COLO829 (cell line): ENCODE measurements around the gene IL1RAP.

Experiments
- DNase-seq: peaks from one replicate; pipeline ENCODE4 v3.0.0; 2012; ENCODE audit warnings: low spot score

The IL1RAP gene

GRCh38 chr3:190542846-190543245 is 29.0 kb downstream of the IL1RAP start:
- no peak for DNase-seq

GRCh38 chr3:190543671-190544070 is 29.8 kb downstream of the IL1RAP start:
- no peak for DNase-seq

DNA sequence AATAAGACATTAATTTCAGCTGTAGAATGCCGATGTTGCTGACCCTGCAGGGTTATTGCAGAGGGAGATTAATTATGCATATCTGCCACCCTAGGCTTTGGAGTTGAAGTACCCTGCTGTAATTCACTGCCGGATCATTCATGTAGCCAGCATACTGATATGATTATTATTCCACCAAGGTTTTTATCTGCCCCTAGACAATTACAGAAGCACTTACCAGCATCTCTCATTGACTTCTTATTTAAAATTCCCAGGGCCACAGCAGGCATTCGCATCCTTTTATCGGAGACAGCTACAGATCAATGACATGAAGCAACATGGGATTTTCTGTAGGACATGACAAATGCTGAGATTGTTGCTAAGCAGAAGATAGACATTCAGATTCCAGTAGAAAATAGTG is 31.3 kb downstream of the IL1RAP start:
- DNase-seq = no peak

- DNase-seq = no peak
These were observed 33.1 kb downstream of the IL1RAP start for GRCh38 chr3:190546881-190547510.

GRCh38 chr3:190548031-190548656 is 34.3 kb downstream of the IL1RAP start:
- no peak for DNase-seq

- no peak for DNase-seq
These were observed 38.1 kb downstream of the IL1RAP start for GRCh38 chr3:190552021-190552420.

DNA sequence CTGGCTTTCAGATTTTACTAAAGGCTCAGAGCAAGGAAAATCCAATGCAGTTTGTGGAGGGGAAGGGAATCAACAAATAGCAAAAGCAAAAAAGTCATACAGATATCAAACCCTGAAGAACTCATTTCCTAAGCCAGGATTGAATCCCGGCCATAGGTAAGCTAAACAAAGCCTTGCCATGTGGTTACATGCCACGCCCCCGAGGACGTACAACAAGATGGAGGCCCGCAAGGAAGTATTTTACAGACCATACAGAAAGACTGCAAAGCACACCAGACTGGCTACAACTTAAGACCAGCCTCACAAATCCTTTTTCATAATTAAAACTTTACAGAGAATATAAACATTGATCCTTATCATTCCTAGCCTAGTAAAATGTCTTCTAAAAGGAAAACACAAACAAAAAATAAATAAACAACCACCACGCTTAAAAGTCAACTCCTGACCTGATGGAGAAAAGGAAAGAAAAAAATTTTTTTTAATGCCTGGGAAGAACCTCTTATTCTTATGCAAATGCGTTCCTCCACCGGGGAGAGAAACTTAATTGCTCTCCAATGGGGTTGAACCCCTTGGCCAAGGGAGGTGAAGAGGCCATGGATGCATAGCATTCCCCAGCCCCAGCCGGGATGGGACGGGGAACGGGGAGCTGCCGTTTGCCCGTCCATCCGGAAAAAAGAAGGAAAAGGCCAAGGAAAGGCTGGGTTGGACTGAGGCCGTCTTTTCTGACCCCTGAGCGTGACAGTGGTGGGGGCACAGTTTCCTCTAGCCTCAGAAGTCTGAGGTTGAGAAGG is 39.3 kb downstream of the IL1RAP start:
- DNase-seq = no peak

DNA sequence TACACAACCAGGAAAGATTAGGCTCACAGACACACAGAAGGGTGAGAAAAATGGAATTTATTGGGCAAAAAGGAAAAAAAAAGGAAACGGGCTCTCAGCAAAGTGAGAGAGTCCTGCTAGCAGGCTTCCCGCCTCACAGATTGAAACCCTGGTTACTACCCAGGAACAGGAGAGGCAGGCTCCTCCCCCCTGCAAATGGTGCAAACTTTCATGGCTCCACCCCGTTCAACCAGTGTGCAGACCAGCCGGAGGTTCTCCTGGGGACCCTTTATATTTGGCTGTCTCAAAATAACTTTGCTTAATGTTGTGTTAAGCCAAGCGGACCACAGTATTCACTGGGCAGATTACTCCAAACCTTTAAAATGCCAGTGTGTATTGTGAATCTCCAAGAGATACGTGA is 40.3 kb downstream of the IL1RAP start:
- DNase-seq = no peak

GRCh38 chr3:190556351-190556750 is 42.5 kb downstream of the IL1RAP start:
- no peak for DNase-seq

DNA sequence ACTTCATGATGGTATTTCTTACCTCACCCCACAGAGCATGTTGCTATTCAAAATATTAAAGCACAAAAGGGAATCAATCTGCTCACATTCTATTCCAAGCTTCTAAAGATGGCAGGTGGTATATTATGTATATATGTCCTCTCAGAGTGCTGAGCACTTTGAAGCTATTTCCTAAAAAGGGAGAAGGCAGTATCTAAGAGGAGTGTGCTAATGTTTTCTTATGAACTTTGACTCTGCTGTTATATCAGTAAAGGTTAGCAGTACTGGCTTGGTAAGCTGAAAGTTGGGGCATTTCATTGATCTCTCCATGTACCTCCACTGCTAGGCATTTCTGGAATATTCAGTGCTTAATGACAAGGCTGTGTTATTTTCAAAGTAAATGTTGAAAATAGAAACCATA is 43.4 kb downstream of the IL1RAP start:
- no peak for DNase-seq

DNA sequence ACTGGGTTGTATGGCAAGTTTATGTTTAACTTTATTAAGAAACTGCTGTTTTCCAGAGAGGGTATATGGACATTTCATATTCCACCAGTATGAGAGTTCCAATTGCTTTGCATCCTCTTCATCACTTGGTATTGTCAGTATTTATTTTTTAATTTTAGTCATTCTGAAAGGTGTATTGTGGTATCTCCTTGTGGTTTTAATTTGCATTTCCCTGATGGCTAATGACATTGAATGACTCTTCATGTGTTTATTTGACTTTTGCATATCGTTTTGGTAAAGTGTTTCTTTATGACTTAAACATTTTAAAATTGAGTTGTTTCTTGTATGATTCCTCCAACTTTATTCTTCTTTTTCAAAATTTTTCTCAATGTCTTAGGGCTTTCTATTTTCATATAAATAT is 44.4 kb downstream of the IL1RAP start:
- no peak for DNase-seq

- DNase-seq = no peak
These were observed 44.9 kb downstream of the IL1RAP start for GRCh38 chr3:190558796-190559195.

DNA sequence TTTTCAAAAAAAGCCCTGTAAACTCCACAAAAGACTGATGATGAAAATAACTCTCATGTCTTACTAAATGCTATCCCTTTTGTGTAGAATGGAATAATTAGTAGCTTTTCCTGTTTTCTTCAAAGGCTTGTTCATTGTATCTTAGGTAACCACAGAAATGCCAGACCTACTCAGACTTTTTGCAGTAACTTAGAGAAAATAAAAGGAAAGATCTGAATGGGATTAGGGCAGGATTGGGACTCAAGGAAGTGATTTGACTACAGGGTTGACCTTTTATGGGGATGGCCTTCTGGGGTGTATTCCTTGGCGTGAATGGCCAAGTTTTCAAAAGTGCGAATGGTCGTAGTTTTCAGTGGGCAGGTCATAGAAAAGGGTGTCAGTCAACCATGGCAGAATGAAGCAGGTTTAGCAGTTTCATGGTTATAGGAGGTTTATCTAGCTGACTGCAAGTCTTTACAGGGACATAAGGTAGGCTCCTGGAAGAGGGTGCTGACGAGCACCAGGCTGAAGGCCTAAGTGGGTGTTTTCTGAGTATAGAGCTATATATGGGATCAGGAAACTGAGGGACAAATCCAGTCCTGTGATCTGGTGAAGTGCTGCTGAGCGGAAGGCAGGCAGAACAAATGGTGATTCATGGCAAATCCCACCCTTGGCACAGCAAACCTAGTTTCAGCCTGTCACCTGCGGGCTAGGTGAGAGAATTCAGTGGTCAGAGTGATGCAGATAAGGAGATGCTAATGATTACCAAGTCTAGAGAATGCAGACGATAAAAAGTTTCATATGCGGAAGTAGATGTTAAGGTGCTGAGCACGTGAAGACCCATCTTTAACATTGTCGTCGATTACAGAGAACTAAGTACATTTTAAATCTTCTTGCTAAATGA is 46.4 kb downstream of the IL1RAP start:
- peak; percentile 25 for DNase-seq

GRCh38 chr3:190562866-190563510 is 49.1 kb downstream of the IL1RAP start:
- no peak for DNase-seq

DNA sequence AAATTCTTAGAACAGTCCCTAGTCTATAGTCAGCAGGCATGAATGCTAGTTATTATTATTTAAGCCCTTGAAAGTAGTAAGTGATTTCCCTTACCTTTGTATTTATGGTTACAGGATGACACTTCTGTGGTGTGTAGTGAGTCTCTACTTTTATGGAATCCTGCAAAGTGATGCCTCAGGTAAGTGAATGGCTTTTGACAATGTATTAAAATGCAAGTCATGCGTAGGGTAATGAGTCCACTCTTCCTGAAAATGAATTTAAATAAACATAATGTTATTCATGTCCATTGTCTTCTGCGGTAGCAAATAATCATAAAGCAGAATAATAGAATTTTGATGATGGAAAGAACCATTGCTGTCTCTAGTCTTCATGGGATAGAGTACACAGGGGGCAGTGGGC is 50.3 kb downstream of the IL1RAP start:
- DNase-seq = no peak

- DNase-seq = peak; percentile 96
These were observed 52.4 kb downstream of the IL1RAP start for GRCh38 chr3:190566043-190566933.

GRCh38 chr3:190568036-190568435 is 54.2 kb downstream of the IL1RAP start:
- no peak for DNase-seq

- no peak for DNase-seq
These were observed 60.6 kb downstream of the IL1RAP start for GRCh38 chr3:190574473-190574872.

DNA sequence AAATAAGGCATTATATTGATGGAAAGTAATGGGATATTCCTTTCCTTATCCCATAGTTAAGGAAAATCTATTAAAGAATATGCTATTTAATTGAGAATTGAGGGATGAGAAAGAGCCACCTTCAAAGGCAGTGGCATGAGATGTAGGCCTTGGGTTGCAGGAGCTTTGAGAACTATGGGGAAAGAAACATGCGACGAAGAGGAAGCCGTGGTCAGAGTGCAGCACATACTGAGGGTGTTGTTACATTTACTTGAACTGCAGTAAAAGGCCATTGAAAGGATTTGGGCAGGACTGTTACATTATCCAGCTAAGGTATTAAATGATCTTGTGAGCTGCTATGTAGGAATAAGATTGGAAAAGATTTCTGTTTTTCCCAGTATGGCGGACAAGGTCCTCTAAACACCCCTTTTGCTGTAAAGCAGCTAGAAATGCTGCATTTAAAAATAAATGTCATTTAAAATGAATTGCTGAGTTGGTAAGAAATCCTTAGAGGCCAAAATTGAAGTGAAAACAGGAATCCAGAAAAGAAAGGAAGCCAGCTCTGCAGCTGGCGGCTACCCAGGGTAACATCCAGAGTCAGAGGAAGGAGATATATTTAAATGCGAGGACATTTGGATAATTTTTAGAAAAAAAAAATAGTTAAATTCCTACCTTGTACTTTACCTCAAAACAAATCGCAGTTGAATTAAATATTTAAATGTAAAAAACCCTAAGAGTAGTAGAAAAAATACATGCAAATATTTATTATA is 61.7 kb downstream of the IL1RAP start:
- DNase-seq = no peak

- no peak for DNase-seq
These were observed 63.3 kb downstream of the IL1RAP start for GRCh38 chr3:190577225-190577624.
